T-helper 9 cell (primary cell): ENCODE data around the gene NPHP1.
"Not testable (repeated sequence)": the region's sequence is repeated elsewhere in the genome, so short reads cannot be mapped to it uniquely, and the experiment has no call there.

Experiments used
- DNase-seq: peaks from one replicate; pipeline ENCODE4 v3.0.0-alpha.2; 2020

NPHP1 gene

DNA sequence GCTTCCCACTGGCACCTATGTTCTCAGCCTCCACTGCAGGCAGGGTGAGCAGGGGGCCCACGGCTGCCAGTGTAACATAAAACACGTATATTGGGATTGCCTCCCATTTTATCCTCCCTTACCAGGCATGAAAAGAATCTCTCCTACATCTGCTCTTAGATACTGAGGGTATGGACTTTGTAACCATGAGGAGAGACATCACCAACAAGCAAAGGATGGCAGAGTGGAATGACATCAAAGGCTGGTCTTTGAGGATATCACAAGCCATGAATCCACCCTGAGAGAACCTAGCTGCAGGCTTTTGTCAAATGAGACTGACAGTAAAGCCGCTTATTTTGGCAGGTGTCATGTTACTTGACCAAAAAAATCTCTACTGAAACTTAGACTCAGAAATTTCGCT lies 7.4 kb downstream of the NPHP1 start:
- DNase-seq: no peak

DNA sequence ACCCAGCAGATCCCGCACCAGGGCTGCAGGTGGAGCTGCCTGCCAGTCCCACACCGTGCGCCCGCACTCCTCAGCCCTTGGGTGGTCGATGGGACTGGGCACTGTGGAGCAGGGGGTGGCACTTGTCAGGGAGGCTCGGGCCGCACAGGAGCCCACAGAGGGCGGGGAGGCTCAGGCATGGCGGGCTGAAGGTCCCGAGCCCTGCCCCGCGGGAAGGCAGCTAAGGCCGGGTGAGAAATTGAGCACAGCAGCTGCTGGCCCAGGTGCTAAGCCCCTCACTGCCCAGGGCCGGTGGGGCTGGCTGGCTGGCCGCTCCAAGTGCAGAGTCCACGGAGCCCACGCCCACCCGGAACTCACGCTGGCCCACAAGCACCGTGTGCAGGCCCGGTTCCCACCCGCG lies 14.6 kb downstream of the NPHP1 start:
- not testable (repeated sequence) for DNase-seq

DNA sequence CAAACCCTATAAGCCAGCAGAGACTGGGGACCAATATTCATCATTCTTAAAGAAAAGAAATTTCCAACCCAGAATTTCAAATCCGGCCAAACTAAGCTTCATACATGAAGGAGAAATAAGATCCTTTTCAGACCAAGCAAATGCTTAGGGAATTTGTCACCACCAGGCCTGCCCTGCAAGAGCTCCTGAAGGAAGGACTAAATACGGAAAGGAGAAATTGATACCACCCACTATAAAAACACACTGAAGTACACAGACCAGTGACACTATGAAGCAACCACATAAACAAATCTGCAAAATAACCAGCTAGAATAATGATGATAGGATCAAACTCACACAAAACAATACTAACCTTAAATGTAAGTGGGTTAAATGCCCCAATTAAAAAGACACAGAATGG lies 22.4 kb downstream of the NPHP1 start:
- no peak for DNase-seq

DNA sequence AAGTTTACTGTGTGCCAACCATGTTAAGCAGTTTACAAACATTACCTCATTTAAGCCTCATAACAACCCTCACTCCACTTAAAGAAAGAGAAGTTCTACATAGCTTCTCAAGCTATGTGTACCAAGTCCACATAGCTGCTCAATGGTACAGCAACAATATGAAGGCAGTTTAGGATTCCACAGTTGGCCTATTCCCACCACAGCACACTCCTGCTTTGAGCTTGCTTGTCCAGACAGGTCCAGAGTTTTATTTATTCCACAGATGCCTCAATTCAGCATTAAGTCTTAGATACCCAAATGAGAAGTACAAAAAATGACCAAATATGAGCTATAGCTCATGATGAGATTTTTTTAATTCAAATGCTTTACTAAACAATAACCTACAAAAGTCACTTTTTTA lies 24.8 kb downstream of the NPHP1 start:
- DNase-seq: no peak

DNA sequence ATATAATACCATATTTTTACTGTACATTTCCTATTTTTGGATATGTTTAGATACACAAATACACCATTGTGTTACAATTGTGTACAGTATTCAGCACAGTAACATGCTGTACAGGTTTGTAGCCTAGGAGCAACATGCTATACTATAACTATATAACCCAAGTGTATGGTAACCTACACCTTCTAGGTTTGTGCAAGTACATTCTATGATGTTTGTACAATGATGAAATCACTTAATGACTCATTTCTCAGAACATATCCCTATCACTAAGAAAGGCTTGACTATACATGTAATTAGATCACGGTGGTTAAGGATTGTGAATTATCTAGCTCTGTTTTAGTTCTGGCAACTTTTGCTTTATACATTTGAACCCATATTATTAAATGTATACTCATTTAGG lies 31.3 kb downstream of the NPHP1 start:
- DNase-seq: no peak

DNA sequence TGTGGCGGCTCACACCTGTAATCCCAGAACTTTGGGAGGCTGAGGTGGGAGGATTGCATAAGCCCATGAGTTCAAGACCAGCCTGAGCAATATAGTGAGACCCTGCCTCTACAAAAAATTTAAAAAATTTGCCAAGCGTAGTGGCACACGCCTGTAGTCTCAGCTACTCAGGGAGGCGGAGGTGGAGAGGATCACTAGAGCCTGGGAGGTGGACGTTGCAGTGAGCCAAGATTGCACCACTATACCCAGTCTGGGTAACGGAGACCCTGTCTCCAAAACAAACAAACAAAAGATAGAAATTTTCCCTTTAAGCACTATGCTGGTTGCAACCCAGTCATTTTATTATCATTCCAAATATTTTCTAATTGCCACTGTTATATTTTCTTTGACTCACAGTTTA lies 32.3 kb downstream of the NPHP1 start:
- DNase-seq: no peak

DNA sequence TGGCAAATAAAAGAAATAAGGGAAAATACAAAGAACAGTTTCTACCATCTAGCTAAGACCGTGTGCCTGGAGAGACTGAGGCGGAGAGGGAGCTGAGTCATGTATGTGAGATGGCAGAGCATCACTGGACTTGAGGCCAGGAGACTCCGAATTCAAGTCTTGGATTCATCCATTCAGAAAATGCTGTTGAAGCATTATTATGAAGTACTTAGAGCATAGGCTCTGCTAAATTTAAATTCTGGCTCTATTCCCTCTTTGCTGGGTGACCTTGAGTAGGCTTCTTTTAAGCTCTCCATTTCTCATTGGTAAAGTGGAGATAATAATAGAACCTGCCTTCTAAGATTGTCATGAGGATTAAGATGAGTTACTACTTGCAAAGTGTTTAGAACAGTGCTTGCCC lies 34.7 kb downstream of the NPHP1 start:
- no peak for DNase-seq

DNA sequence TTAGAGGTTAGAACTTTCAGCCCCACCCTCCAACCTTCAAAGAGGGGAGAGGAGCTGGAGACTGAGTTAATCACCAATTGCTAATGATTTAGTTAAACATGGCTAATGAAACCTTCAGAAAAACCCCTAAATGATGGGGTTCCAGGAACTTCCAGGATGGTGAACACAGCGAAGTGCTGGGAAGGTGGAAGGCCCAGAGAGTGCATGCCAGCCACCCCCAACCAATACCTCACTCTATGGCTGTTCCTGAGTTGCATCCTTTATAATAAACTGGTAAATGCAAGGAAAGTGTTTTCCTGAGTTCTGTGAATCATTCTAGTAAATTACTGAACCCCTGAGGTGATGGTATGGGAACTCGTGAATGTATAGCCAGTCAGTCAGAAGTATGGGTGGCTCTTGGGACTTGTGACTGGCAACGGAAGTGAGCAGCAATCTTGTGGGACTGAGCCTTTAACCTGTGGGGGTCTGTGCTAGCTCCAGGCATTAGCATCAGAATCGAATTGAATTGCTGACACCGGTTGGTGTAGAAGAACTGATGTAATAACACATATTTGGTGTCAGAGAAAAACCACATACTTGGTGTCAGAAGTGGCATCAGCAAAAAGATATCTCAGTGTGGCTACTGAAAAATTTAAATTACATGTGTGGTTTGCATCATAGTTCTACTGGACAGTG lies 37.4 kb downstream of the NPHP1 start:
- DNase-seq: no peak

DNA sequence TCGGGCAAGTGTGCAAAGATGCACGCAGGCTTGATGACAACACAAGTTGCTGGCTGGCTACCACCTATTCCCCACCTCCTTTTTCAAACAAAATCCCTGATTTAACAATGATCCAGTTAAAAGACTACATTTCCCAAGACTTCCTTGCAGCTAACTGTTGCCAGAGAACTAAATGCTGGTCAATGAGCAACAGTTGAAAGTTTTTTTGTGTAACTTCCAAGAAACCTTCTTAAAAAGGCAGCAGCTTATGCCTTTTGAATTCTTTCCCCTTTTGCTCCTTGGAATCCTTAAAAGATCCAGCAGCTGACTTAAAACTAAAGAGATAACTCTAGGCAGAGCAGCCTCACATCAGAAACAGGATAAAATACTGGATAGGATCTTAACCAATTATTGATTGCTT lies 38.5 kb downstream of the NPHP1 start:
- no peak for DNase-seq

DNA sequence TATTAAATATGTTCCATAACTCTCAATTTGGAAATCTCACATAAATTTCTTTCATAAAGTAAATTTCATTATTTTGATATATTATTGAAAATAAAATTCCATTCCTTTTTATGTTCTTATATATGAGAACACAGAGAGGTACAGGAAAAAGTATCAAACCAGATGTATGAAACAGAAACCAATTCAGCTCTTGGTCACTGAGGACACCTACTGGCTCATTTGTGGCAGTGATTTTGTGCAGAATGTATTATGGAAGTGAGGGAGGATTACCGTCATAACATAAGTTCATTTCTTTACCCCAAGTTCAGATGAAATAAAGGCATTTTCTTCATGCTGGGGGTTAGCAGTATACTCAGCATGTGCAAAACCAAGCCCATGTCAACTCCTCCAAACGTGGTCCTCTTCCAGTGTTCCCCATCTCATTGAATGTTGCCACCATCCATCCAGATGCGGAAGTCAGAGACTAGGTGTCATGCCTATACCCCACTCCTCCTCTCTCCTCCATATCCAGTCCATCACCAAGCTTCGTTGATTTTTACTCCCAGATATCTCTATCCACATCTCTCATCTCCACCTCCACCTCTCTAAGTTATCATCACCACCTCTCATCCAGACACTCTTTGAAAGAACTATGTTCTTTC lies 47.5 kb downstream of the NPHP1 start:
- no peak for DNase-seq

DNA sequence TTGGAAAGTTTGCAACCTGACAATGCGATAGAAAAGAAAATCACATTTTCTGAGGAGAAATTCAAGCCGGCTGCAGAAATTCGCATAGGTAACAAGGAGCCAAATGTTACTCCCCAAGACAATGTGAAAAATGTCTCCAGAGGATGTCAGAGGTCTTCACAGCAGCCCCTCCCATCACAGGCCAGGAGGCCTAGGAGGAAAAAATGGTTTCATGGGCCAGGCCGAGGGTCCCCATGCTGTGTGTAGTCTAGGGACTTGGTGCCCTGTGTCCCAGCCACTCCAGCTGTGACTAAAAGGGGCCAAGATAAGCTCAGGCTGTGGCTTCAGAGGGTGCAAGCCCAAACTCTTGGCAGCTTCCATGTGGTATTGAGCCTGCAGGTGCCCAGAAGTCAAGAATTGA lies 50.0 kb downstream of the NPHP1 start:
- not testable (repeated sequence) for DNase-seq

DNA sequence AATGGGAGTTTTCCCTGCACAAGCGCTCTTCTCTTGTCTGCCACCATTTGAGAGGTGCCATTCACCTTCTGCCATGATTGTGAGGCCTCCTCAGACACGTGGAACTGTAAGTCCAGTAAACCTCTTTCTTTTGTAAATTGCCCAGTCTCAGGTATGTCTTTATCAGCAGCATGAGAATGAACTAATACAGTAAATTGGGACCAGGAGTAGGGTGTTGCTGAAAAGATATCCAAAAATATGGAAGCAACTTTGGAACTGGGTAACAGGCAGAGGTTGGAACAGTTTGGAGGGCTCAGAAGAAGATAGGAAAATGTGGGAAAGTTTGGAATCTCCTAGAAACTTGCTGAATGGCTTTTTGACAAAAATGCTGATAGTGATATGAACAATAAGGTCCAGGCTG lies 50.6 kb downstream of the NPHP1 start:
- DNase-seq: not testable (repeated sequence)

DNA sequence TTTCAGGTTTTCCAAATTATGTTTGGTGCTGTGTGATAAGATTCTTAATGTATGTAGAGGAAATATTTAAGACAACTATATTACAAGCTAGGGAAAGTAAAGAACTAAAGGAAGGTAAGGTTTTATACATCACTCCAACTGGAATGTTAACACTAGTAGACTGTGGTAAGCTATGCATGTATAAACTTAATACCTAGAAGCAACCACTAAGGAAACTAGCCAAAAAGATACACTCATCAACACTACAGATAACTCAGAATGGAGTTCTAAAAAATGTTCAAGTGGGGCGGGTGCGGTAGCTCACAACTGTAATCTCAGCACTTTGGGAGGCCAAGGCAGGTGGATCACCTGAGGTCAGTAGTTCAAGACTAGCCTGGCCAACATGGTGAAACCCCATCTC lies 51.4 kb downstream of the NPHP1 start:
- DNase-seq: no peak

DNA sequence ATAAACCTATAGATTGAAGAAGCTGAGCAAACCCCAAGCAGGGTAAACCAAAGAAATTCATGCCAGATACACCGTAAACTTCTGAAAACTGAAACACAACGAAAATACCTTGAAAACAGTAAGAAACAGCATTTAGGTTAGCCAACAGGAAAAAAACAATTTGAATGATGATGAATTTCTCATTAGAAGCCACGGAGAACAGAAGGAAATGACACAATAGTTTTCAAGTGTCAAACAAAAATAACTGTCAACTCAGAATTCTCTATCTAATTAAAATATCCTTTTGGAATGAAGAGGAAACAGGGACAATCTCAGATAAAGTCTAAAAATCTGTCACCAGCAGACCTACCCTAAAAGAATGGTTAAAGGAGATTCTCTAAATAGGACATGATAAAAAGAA lies 51.9 kb downstream of the NPHP1 start:
- DNase-seq: no peak

DNA sequence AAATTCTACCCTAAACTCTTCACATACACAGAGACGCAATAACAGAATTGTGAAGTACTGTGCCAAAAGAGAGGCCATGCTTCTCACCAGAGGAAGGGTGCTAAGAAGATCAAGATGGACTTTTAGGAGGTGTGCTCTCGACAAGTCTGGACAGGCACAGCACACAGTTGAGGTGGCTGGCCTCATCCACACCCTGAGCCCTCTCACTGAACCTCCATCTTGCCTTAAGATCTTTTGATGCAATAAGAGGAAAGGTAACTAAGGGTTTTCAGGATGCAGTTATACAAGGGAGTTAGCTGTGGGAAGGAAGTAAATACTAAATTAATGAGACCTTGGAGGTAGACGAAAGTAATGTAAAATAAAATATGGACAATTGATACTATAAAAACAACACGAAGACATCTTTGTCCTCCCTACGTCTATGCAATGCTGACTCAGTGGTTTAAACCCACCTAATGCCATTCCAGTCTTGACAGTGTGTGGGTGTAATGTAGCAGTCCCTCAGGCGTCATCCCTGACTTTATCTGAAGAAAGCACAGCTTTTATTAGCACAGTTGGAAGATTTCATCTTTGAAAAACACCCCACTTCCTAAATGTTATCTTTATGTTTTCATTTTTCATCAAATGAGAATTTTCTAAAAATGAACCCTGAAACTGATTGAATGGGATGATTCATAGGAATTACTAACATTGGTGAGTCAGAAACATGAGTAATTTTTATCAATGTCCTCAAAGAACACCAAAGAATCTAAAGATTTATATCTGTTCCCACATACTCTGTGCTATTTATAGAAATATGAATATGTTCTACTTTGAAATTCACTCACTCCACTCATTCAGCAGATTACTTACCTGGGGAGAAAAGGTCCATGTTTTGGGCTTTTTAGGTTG lies 55.2 kb downstream of the NPHP1 start:
- DNase-seq: no peak

DNA sequence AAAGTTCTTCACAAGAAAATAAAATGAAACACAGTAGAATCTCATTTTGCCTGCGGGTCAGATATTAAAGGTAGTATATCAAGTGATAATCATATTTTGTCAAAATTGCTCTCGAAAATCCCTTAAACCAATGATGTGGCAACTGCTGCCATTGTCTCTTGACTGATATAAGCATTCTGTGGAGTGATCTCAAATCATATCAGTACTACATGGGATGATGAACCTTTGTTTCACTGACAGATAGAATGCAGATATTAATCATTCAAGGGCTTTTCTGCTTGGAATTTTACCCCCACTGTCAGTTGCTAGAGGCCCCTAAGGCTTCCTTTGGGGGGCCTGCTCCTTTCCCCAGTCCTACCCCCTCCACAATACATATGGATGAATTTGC lies 57.9 kb downstream of the NPHP1 start:
- no peak for DNase-seq

DNA sequence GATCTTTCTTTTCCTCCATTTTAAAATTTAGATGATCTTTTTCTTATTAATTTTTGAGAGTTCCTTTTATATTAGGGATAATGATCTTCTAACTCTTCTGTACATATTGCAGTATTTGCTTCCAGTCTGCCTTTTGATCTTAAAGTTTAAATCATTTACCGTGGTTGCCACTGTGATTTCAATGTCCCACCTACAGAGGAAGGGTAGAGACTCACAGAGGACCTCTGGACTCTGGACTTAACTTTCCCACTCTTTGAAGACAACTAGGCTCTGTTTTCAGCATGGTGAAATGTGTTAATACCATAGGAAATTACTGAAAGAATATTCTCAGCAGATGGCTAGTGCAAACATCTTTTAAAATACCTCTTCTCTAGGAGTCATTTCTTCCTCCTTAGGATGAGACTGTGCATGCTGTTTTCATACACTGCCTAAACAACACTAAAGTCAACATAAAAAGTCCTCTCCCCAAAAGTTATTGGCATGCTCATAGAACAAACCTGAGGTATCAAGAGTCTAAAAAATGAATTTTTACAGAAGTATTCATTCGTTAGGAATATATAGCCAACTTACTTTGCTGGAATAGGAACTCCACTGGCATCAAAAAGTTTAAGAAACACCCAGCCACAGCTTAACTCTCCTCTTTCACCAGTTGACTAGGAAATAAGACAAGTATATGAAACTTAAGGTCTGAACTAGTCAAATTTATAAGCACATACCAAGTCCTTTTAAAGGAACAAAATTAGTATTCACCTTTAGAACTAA lies 58.4 kb downstream of the NPHP1 start:
- DNase-seq: no peak

DNA sequence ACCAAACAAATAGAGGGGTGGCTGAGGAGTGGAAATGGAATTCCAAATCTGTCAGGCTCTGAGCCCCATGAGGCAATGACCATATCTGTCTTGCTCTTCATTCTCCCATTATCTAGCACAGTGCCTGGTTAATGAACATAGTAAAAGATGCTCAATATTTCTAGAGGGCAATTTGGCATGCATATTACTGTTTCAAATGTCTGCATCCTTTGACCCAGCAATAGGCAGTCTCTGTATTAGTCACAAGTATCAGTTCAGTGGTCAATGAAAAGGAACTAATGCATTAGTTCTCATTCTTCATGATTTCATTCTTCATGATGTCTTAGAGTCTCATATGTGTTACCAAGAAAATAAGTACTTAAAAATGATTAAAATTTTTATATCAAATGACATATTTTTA lies 60.8 kb downstream of the NPHP1 start:
- no peak for DNase-seq

DNA sequence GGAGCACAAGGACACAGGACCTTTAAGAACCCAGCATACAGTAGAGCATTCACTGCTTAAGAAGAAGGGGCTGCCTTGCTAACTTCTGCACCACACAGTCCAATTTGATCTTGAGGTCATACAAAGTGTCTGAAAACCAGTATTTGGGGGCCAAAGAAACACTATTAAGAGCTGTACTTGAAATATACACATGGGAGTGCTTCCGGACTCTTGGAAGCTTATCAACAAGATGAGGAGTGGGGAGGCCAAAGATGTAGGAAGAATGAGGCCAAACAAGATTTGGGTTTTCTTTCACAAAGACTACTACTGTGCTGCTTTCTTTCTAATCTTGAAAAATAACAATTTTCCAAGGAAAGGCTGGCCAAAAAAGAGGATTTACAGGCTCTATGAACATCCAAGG lies 64.4 kb downstream of the NPHP1 start:
- no peak for DNase-seq

DNA sequence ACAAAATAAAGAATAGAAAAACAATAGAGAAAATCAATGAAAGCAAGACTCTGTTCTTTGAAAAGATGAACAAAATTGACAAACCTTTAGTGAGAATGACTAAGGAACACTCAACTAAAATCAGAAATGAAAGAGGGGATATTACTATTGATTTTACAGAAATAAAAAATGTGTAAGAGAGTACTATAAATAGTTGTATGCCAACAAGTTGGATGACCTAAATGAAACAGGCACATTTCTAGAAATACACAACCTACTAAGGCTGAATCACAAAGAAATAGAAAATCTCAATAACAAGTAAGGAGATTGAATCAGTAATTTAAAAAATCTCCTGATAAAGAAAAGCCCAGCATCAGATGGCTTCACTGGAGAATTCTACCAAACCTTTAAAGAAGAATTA lies 70.8 kb downstream of the NPHP1 start:
- DNase-seq: no peak

DNA sequence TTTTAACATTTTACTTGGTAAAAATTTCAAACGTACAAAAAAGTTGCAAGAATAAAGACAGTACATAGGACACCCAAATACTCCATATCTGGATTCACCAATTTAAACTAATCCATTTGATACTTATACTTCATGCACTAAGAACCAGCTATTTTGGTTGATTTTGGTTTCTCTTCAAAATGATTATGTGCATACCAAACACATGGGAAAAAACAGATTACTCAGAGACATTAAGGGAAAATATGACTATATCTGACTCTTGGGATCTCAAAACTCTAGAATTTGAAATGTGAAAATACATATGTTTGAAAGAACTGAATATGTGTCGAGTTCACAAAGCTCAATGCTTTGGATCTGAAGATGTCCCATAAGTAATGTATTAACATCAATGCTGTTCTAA lies 73.6 kb downstream of the NPHP1 start:
- no peak for DNase-seq

DNA sequence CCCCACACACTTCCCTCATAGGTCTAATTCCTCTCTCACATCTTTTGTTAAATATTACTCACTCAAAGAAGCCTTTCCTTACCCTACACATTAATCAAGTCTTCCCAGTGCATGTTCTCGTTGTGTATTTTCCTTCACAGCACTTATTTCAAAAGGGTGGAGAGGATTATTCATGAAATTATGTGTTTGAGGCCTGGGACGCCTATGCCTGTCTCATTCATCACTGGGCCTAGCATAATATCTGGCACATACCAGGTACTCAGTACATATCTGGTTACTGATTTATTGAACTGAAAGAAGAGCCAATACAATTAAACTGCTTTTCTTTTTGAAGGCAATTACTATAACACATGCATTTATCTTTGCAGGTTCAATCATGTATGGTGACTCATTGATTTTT lies 74.1 kb downstream of the NPHP1 start:
- no peak for DNase-seq

DNA sequence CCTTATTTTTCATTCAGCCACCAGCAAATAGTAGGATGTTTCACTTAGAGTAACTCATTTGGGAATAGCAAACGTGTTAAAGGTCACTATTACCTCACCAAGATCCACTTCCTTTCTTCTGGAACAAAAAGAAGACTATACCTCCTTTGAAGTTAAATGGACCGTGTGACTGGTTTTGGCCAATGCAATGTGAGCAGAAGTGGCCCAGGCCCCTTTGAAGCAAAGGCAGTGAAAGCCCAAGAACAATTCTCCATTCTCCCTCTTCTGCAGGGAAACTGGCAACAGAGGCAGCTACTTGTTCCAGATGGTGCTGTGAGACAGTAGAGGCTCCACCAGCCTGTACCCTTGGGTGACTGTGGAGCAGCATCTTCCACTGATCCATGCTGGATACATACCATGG lies 77.9 kb downstream of the NPHP1 start:
- no peak for DNase-seq
